OCI-LY7 (cell line): ENCODE measurements around the gene KIF7. TPM values are rescaled to one million over a fixed set of nuclear protein-coding genes. Genes with fewer than 3 reads are reported as not detected.

ENCODE experiments used
- BruUV-seq: library from RNA; stranded (reverse); fragments of 400-500 nt; replicated peaks from 2 replicates; lab custom pipeline; 2021; lab: Mats Ljungman, UMichigan
- CTCF ChIA-PET: fragments of 300-600 bp; sonication (Branson Sonifier 250); formaldehyde crosslinking; loops from one replicate; lab custom pipeline; 2022; ENCODE audit warnings: antibody characterized with exemption; ENCODE audit not compliant: unreplicated experiment; lab: Charles Lee
- POLR2A ChIA-PET: fragments of 300-600 bp; sonication (Branson Sonifier 250); formaldehyde crosslinking; loops from one replicate; lab custom pipeline; 2022; ENCODE audit warnings: antibody characterized with exemption; lab: Charles Lee
- DNase-seq: peaks from one replicate; pipeline ENCODE4 v3.0.0-alpha.2; 2015; ENCODE audit warnings: low spot score
- H2AFZ ChIP-seq: fragments of 200-600 bp; sonication (generic), shearing (Covaris generic); 2 replicates; pipeline ENCODE4 v1.6.1; 2014; ENCODE audit warnings: mild to moderate bottlenecking, antibody characterized with exemption, low read length, moderate library complexity
- H3K27ac ChIP-seq: fragments of 200-600 bp; sonication (generic); 2 replicates; pipeline ENCODE4 v1.5.1; 2014; ENCODE audit warnings: mixed run types, low read depth, mild to moderate bottlenecking, moderate library complexity, low read length, inconsistent platforms; ENCODE audit not compliant: poor library complexity, severe bottlenecking
- H3K36me3 ChIP-seq: fragments of 200-600 bp; sonication (generic); 2 replicates; pipeline ENCODE4 v1.6.1; 2014; ENCODE audit warnings: mild to moderate bottlenecking, antibody characterized with exemption, low read length, moderate library complexity, mixed read lengths; ENCODE audit not compliant: insufficient read depth
- H3K4me1 ChIP-seq: fragments of 200-600 bp; sonication (generic); 2 replicates; pipeline ENCODE4 v1.5.1; 2014; ENCODE audit warnings: mild to moderate bottlenecking, low read length; ENCODE audit not compliant: insufficient read depth, poor library complexity, severe bottlenecking
- H3K4me2 ChIP-seq: fragments of 200-600 bp; sonication (generic); 2 replicates; pipeline ENCODE4 v1.6.1; 2014; ENCODE audit warnings: mild to moderate bottlenecking, low read length
- H3K4me3 ChIP-seq: fragments of 200-600 bp; sonication (generic); 2 replicates; pipeline ENCODE4 v1.5.1; 2014; ENCODE audit warnings: mild to moderate bottlenecking, low read depth, low read length; ENCODE audit not compliant: poor library complexity, severe bottlenecking
- H3K79me2 ChIP-seq: fragments of 200-600 bp; sonication (generic); 2 replicates; pipeline ENCODE4 v1.6.1; 2016; ENCODE audit warnings: low read depth, mild to moderate bottlenecking, low read length, moderate library complexity, mixed read lengths; ENCODE audit not compliant: insufficient read depth
- H3K9me2 ChIP-seq: fragments of 200-600 bp; sonication (generic); 2 replicates; pipeline ENCODE4 v1.6.1; 2016; ENCODE audit warnings: mild to moderate bottlenecking, low read length, mixed read lengths; ENCODE audit not compliant: insufficient read depth
- H3K9me3 ChIP-seq: fragments of 200-600 bp; sonication (generic); 2 replicates; pipeline ENCODE4 v1.6.1; 2014; ENCODE audit warnings: mild to moderate bottlenecking, mixed run types, low read length, mixed read lengths
- H4K20me1 ChIP-seq: fragments of 200-600 bp; sonication (generic); 2 replicates; pipeline ENCODE4 v1.6.1; 2014; ENCODE audit warnings: mild to moderate bottlenecking, antibody characterized with exemption, low read length, moderate library complexity, mixed read lengths; ENCODE audit not compliant: insufficient read depth
- CTCF ChIP-seq: fragments of 200-600 bp; sonication (generic); conservative IDR thresholded peaks from 2 replicates; pipeline ENCODE4 v1.5.1; 2014; ENCODE audit warnings: mild to moderate bottlenecking, antibody characterized with exemption, low read length, moderate library complexity, mixed read lengths
- EZH2phosphoT487 ChIP-seq: fragments of 200-600 bp; sonication (generic); IDR thresholded peaks from 2 replicates; pipeline ENCODE4 v1.6.1; 2018; ENCODE audit warnings: low read depth, borderline replicate concordance, mild to moderate bottlenecking, mixed run types, antibody characterized with exemption, low read length, moderate library complexity, mixed read lengths
- intact Hi-C: fragments of 100-400 bp; cut with micrococcal nuclease; formaldehyde crosslinking; loops from one replicate; pipeline ENCODE4 v1.10.0; 2022; ENCODE audit not compliant: unreplicated experiment
- total RNA-seq, 2 experiments: library from RNA; depleted of rRNA in 1 of 2; stranded (reverse); fragments of >200 nt in 1 of 2; shearing (Covaris generic) in 1 of 2; gene quantifications; 2 replicates each; pipeline ENCODE4 v1.2.3, GENCODE V29; 2014 to 2022

The KIF7 gene
- total RNA-seq, 2 experiments from 2014 or later = 0.10 TPM; not detected in 1

GRCh38 chr15:89578146-89578545, 77.1 kb downstream of the KIF7 start:
- no peaks in the 10 kb centered on the region; the same call in 1 of the 2 replicates for H3K9me3 ChIP-seq
- H3K27ac ChIP-seq = no peak overlapping the region
- no TSS peak for BruUV-seq
- peaks cover 22% of the 10 kb centered on the region for H3K4me1 ChIP-seq
- peaks cover 25% of the 10 kb centered on the region for H4K20me1 ChIP-seq
- DNase-seq = no peak
- ChIA-PET CTCF (no interaction called here), POLR2A (interaction anchor here (0.6 kb wide), 1 partner anchor 501 kb away, joined by 4 read pairs; no protein-coding TSS in a partner anchor)
- H3K4me2 ChIP-seq = peak overlapping the region; percentile 76
- intact Hi-C loops = no loop called here
- H2AFZ ChIP-seq = no peak overlapping the region
- H3K79me2 ChIP-seq = peaks cover 79% of the 10 kb centered on the region
- TF ChIP-seq CTCF (no peak), EZH2phosphoT487 (no peak)
- H3K9me2 ChIP-seq = no peaks in the 10 kb centered on the region
- peaks cover 52% of the 10 kb centered on the region for H3K36me3 ChIP-seq
- peak overlapping the region; percentile 98 for H3K4me3 ChIP-seq

Other genes with a start within 250 kb of the KIF7 start
- not detected in 2 replicates for gene RHCG, start 158.9 kb downstream of the KIF7 start, total RNA-seq (2014; rRNA removed; shearing (Covaris generic))
- gene RHCG, start 158.9 kb downstream of the KIF7 start, total RNA-seq (2022) = not detected in 2 replicates
- 25.9 and 26.2 TPM in 2 replicates for gene TICRR, start 80.0 kb downstream of the KIF7 start, total RNA-seq (2014; rRNA removed; shearing (Covaris generic))
- gene TICRR, start 80.0 kb downstream of the KIF7 start, total RNA-seq (2022) = 42.6 and 44.4 TPM in 2 replicates
- not detected in 2 replicates for gene PLIN1, start 23.9 kb upstream of the KIF7 start, total RNA-seq (2014; rRNA removed; shearing (Covaris generic))
- gene PLIN1, start 23.9 kb upstream of the KIF7 start, total RNA-seq (2022) = 0.19 and 0.46 TPM in 2 replicates
- 2.0 and 2.4 TPM in 2 replicates for gene PEX11A, start 35.3 kb upstream of the KIF7 start, total RNA-seq (2014; rRNA removed; shearing (Covaris generic))
- 0.77 and 2.8 TPM in 2 replicates for gene PEX11A, start 35.3 kb upstream of the KIF7 start, total RNA-seq (2022)
- 0.19 TPM in 1 of 2 replicates, not detected in the other for gene WDR93, start 35.3 kb upstream of the KIF7 start, total RNA-seq (2014; rRNA removed; shearing (Covaris generic))
- not detected in 2 replicates for gene WDR93, start 35.3 kb upstream of the KIF7 start, total RNA-seq (2022)
- 0.05 and 3.5 TPM in 2 replicates for gene MESP1, start 95.8 kb upstream of the KIF7 start, total RNA-seq (2014; rRNA removed; shearing (Covaris generic))
- not detected in 2 replicates for gene MESP1, start 95.8 kb upstream of the KIF7 start, total RNA-seq (2022)
- not detected in 2 replicates for gene MESP2, start 120.9 kb upstream of the KIF7 start, total RNA-seq (2014; rRNA removed; shearing (Covaris generic))
- not detected in 2 replicates for gene MESP2, start 120.9 kb upstream of the KIF7 start, total RNA-seq (2022)
- 0.03 and 0.10 TPM in 2 replicates for gene ANPEP, start 159.4 kb upstream of the KIF7 start, total RNA-seq (2014; rRNA removed; shearing (Covaris generic))
- gene ANPEP, start 159.4 kb upstream of the KIF7 start, total RNA-seq (2022) = 0.29 TPM in 1 of 2 replicates, not detected in the other
- 20.8 and 28.5 TPM in 2 replicates for gene AP3S2, start 238.5 kb upstream of the KIF7 start, total RNA-seq (2014; rRNA removed; shearing (Covaris generic))
- gene AP3S2, start 238.5 kb upstream of the KIF7 start, total RNA-seq (2022) = 30.4 and 37.4 TPM in 2 replicates